HG02981 (cell line): ENCODE measurements around the gene TRAPPC5.
"Not testable (repeated sequence)": the region's sequence is repeated elsewhere in the genome, so short reads cannot be mapped to it uniquely, and the experiment has no call there.

Source experiments
- ATAC-seq: cut with Tn5 transposase; IDR thresholded peaks from one replicate; pipeline ENCODE4 v1.9.1; 2021; ENCODE audit warnings: mild to moderate bottlenecking, moderate library complexity; ENCODE audit not compliant: unreplicated experiment

The TRAPPC5 gene

GRCh38 chr19:7680606-7681339 lies at the start of gene TRAPPC5:
Gene TRAPPC5, plus strand, starts transcription at chr19:7680833. Its CDS starts 1,421 bp downstream, at chr19:7682254.
- no peak for ATAC-seq

GRCh38 chr19:7631577-7631976 lies 49.1 kb upstream of the TRAPPC5 start:
- no peak for ATAC-seq

GRCh38 chr19:7632340-7633203 lies 48.1 kb upstream of the TRAPPC5 start:
- no peak for ATAC-seq

- no peak for ATAC-seq
Observed at GRCh38 chr19:7633698-7634097, 46.9 kb upstream of the TRAPPC5 start, which contains the start of gene PCP2. Gene PCP2, minus strand, starts transcription at chr19:7633719. Its CDS starts 262 bp downstream, at chr19:7633457.

- no peak for ATAC-seq
Observed at GRCh38 chr19:7635670-7636069, 45.0 kb upstream of the TRAPPC5 start.

- no peak for ATAC-seq
Observed at GRCh38 chr19:7636317-7636690, 44.3 kb upstream of the TRAPPC5 start.

GRCh38 chr19:7636691-7637373 lies 43.8 kb upstream of the TRAPPC5 start, which contains the start of gene STXBP2:
Gene STXBP2, plus strand, starts transcription at chr19:7637110. Its CDS starts 40 bp downstream, at chr19:7637150.
- ATAC-seq, result peak; percentile 69

- ATAC-seq, result peak; percentile 7
Observed at GRCh38 chr19:7637374-7638256, 43.0 kb upstream of the TRAPPC5 start.

GRCh38 chr19:7638802-7639465 lies 41.7 kb upstream of the TRAPPC5 start:
- no peak for ATAC-seq

GRCh38 chr19:7639863-7640348 lies 40.7 kb upstream of the TRAPPC5 start:
- no peak for ATAC-seq

GRCh38 chr19:7640803-7641202 lies 39.8 kb upstream of the TRAPPC5 start:
- ATAC-seq, result no peak

- no peak for ATAC-seq
Observed at GRCh38 chr19:7641290-7642276, 39.0 kb upstream of the TRAPPC5 start.

GRCh38 chr19:7642295-7643030 lies 38.2 kb upstream of the TRAPPC5 start:
- no peak for ATAC-seq

- ATAC-seq, result no peak
Observed at GRCh38 chr19:7643031-7643415, 37.6 kb upstream of the TRAPPC5 start.

GRCh38 chr19:7643629-7644549 lies 36.7 kb upstream of the TRAPPC5 start:
- not testable (repeated sequence) for ATAC-seq

GRCh38 chr19:7644550-7644877 lies 36.1 kb upstream of the TRAPPC5 start:
- ATAC-seq, result no peak

GRCh38 chr19:7645163-7645562 lies 35.5 kb upstream of the TRAPPC5 start:
- no peak for ATAC-seq
